ENCODE results near the gene WASHC3. TPM values are rescaled to one million over a fixed set of nuclear protein-coding genes. Genes with fewer than 3 reads are reported as not detected.

Gene WASHC3
- total and polyA plus RNA-seq, 10 of the 15 experiments (the other 5 are each of a cell fraction or from before 2014, with no cell fraction given) = 18.8 to 106 (median 64.3) TPM

DNA sequence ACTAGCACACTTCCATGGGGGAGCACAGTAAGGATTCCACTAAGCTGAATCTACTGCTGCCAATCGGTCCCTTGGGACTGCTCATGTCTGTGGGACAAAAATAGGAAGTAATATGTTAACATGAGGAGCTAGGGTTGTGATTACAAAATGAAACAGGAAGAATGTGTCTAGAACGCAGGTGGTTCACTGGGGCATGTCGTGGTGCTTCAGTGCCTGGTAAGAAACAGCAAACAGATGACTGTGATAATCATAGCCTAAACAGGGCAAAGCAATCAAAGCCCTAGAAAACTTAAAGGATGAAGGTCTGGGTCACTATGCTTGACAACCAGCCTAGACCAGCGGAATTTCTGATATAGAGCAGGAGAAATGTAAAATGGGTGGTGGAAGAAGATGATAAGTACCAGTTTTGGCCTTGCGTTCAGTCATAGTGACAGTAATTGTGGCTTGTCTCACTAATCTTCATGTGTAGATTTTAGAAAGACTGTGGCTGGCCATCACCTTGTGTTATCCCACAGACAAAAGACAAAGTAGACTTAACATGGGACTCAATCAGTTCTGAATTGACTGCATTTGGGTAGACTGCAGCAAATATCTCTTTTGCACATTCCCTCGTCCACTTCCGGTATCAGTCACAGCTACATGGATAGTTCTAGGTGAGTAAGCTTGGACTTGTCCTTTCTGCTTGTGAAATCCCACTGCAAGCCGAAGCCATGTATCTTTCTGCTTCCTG lies 51.4 kb downstream of the WASHC3 start (continued):
- TF ChIP-seq, protein P1, sequence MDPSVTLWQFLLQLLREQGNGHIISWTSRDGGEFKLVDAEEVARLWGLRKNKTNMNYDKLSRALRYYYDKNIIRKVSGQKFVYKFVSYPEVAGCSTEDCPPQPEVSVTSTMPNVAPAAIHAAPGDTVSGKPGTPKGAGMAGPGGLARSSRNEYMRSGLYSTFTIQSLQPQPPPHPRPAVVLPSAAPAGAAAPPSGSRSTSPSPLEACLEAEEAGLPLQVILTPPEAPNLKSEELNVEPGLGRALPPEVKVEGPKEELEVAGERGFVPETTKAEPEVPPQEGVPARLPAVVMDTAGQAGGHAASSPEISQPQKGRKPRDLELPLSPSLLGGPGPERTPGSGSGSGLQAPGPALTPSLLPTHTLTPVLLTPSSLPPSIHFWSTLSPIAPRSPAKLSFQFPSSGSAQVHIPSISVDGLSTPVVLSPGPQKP (IDR thresholded peaks at IDR 0.05; ENCODE audit: low read depth, low read length) = no peak
- TF ChIP-seq CHD2 (IDR thresholded peaks at IDR 0.05; ENCODE audit: borderline replicate concordance, low read depth, low read length) (peak; percentile 35; the same call in 1 of the 2 replicates), HCFC1 (IDR thresholded peaks at IDR 0.05; ENCODE audit: low read length) (no peak), EED (IDR thresholded peaks at IDR 0.05; ENCODE audit: low read depth) (peak; percentile 60), TCF7 (IDR thresholded peaks at IDR 0.05; ENCODE audit: borderline replicate concordance) (no peak), JUNB (IDR thresholded peaks at IDR 0.05) (peak; percentile 62), EZH2 (IDR thresholded peaks at IDR 0.05; ENCODE audit: borderline replicate concordance, control insufficient read depth, low read depth, low read length) (no peak), ZNF217 (IDR thresholded peaks at IDR 0.05) (peak; percentile 43; the same call in 1 of the 2 replicates), IRF4 (IDR thresholded peaks at IDR 0.05; ENCODE audit: low read depth, low read length) (peak; percentile 59), EP300 (IDR thresholded peaks at IDR 0.05; ENCODE audit: borderline replicate concordance in 1 of 2, control insufficient read depth in 1 of 2, low read depth in 2 of 2, low read length in 2 of 2) (no peak), DPF2 (IDR thresholded peaks at IDR 0.05) (peak; percentile 50; the same call in 1 of the 2 replicates), POLR2A (IDR thresholded peaks at IDR 0.05; ENCODE audit: low read depth, low read length) (peak; percentile 63), IKZF2 (IDR thresholded peaks at IDR 0.05) (peak; percentile 79 to 83), CREB1 (IDR thresholded peaks at IDR 0.05; ENCODE audit: low read depth) (peak; percentile 65; the same call in 1 of the 2 replicates), BHLHE40 (IDR thresholded peaks at IDR 0.05; ENCODE audit: borderline replicate concordance in 1 of 2, low read depth in 2 of 2, low read length in 1 of 2) (no peak), RAD51 (IDR thresholded peaks at IDR 0.05) (no peak)
- TF ChIP-seq, protein P2, sequence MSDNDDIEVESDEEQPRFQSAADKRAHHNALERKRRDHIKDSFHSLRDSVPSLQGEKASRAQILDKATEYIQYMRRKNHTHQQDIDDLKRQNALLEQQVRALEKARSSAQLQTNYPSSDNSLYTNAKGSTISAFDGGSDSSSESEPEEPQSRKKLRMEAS (IDR thresholded peaks at IDR 0.05; ENCODE audit: low read depth, low read length) = peak; percentile 26
- TF ChIP-seq, protein P3, sequence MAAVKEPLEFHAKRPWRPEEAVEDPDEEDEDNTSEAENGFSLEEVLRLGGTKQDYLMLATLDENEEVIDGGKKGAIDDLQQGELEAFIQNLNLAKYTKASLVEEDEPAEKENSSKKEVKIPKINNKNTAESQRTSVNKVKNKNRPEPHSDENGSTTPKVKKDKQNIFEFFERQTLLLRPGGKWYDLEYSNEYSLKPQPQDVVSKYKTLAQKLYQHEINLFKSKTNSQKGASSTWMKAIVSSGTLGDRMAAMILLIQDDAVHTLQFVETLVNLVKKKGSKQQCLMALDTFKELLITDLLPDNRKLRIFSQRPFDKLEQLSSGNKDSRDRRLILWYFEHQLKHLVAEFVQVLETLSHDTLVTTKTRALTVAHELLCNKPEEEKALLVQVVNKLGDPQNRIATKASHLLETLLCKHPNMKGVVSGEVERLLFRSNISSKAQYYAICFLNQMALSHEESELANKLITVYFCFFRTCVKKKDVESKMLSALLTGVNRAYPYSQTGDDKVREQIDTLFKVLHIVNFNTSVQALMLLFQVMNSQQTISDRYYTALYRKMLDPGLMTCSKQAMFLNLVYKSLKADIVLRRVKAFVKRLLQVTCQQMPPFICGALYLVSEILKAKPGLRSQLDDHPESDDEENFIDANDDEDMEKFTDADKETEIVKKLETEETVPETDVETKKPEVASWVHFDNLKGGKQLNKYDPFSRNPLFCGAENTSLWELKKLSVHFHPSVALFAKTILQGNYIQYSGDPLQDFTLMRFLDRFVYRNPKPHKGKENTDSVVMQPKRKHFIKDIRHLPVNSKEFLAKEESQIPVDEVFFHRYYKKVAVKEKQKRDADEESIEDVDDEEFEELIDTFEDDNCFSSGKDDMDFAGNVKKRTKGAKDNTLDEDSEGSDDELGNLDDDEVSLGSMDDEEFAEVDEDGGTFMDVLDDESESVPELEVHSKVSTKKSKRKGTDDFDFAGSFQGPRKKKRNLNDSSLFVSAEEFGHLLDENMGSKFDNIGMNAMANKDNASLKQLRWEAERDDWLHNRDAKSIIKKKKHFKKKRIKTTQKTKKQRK (IDR thresholded peaks at IDR 0.05; ENCODE audit: low read depth, low read length) = no peak
- TF ChIP-seq, protein P4, sequence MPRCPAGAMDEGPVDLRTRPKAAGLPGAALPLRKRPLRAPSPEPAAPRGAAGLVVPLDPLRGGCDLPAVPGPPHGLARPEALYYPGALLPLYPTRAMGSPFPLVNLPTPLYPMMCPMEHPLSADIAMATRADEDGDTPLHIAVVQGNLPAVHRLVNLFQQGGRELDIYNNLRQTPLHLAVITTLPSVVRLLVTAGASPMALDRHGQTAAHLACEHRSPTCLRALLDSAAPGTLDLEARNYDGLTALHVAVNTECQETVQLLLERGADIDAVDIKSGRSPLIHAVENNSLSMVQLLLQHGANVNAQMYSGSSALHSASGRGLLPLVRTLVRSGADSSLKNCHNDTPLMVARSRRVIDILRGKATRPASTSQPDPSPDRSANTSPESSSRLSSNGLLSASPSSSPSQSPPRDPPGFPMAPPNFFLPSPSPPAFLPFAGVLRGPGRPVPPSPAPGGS (IDR thresholded peaks at IDR 0.05; ENCODE audit: borderline replicate concordance, insufficient read depth, low read depth, low read length, poor library complexity, severe bottlenecking) = peak; percentile 22
- TF ChIP-seq, protein P5, sequence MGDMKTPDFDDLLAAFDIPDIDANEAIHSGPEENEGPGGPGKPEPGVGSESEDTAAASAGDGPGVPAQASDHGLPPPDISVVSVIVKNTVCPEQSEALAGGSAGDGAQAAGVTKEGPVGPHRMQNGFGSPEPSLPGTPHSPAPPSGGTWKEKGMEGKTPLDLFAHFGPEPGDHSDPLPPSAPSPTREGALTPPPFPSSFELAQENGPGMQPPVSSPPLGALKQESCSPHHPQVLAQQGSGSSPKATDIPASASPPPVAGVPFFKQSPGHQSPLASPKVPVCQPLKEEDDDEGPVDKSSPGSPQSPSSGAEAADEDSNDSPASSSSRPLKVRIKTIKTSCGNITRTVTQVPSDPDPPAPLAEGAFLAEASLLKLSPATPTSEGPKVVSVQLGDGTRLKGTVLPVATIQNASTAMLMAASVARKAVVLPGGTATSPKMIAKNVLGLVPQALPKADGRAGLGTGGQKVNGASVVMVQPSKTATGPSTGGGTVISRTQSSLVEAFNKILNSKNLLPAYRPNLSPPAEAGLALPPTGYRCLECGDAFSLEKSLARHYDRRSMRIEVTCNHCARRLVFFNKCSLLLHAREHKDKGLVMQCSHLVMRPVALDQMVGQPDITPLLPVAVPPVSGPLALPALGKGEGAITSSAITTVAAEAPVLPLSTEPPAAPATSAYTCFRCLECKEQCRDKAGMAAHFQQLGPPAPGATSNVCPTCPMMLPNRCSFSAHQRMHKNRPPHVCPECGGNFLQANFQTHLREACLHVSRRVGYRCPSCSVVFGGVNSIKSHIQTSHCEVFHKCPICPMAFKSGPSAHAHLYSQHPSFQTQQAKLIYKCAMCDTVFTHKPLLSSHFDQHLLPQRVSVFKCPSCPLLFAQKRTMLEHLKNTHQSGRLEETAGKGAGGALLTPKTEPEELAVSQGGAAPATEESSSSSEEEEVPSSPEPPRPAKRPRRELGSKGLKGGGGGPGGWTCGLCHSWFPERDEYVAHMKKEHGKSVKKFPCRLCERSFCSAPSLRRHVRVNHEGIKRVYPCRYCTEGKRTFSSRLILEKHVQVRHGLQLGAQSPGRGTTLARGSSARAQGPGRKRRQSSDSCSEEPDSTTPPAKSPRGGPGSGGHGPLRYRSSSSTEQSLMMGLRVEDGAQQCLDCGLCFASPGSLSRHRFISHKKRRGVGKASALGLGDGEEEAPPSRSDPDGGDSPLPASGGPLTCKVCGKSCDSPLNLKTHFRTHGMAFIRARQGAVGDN (IDR thresholded peaks at IDR 0.05) = peak; percentile 61; the same call in 1 of the 2 replicates
